Brain microvascular endothelial cell (primary cell): ENCODE results near the gene DCX.

Experiments used
- DNase-seq: peaks from one replicate; pipeline ENCODE4 v3.0.0-alpha.2; 2020
- H3K27ac ChIP-seq: fragments of 250-450 bp; sonication (Bioruptor Pico); 2 replicates; pipeline ENCODE4 v1.5.1; 2020; ENCODE audit warnings: mild to moderate bottlenecking, moderate library complexity
- H3K27me3 ChIP-seq: fragments of 250-450 bp; sonication (Bioruptor Pico); replicated peaks from 2 replicates; pipeline ENCODE4 v1.5.1; 2020; ENCODE audit warnings: mild to moderate bottlenecking
- H3K36me3 ChIP-seq: fragments of 250-450 bp; sonication (Bioruptor Pico); replicated peaks from 2 replicates; pipeline ENCODE4 v1.5.1; 2020; ENCODE audit warnings: mild to moderate bottlenecking
- H3K4me3 ChIP-seq: 2 replicates; pipeline ENCODE4 v1.5.1; 2011; ENCODE audit warnings: low read depth, mild to moderate bottlenecking, control low read depth, low read length, moderate library complexity
- CTCF ChIP-seq: IDR thresholded peaks from 2 replicates; pipeline ENCODE4 v1.5.1; 2011; ENCODE audit warnings: low read depth, mild to moderate bottlenecking, moderate library complexity, low read length, control low read depth, inconsistent platforms; ENCODE audit errors: missing control alignments
- in situ Hi-C: cut with HindIII; loops from 2 replicates; pipeline ENCODE4 v1.10.0; 2017; ENCODE audit warnings: low sequenced_read_pairs, low pct_ligation_motif_present

Gene DCX

GRCh38 chrX:111259559-111259958 lies 152.4 kb downstream of the DCX start:
- no peak for TF ChIP-seq CTCF
- Histone ChIP-seq H3K27ac (no peak overlapping the region), H3K27me3 (no peaks in the 10 kb centered on the region), H3K4me3 (no peak overlapping the region), H3K36me3 (no peaks in the 10 kb centered on the region)
- DNase-seq: no peak
- in situ Hi-C loops: no loop called here

- H3K4me3 ChIP-seq: no peak overlapping the region
- no peak overlapping the region for H3K27ac ChIP-seq
- in situ Hi-C loops: no loop called here
- no peaks in the 10 kb centered on the region for H3K36me3 ChIP-seq
- DNase-seq: no peak
- H3K27me3 ChIP-seq: no peaks in the 10 kb centered on the region
- no peak for TF ChIP-seq CTCF
Measured at GRCh38 chrX:111257733-111258132, 154.3 kb downstream of the DCX start.

- H3K27me3 ChIP-seq: no peaks in the 10 kb centered on the region
- no peak overlapping the region for H3K4me3 ChIP-seq
- H3K36me3 ChIP-seq: no peaks in the 10 kb centered on the region
- no peak overlapping the region for H3K27ac ChIP-seq
- TF ChIP-seq CTCF: no peak
- DNase-seq: no peak
- in situ Hi-C loops: no loop called here
Measured at GRCh38 chrX:111254896-111255693, 156.9 kb downstream of the DCX start.

GRCh38 chrX:111244235-111244750 lies 167.7 kb downstream of the DCX start:
- in situ Hi-C loops: no loop called here
- no peak overlapping the region for H3K4me3 ChIP-seq
- H3K27ac ChIP-seq: no peak overlapping the region
- no peaks in the 10 kb centered on the region for H3K36me3 ChIP-seq
- no peaks in the 10 kb centered on the region for H3K27me3 ChIP-seq
- DNase-seq: peak; percentile 3
- TF ChIP-seq CTCF: peak; percentile 37
